Activated CD4-positive, alpha-beta T cell treated with anti-CD3 and anti-CD28 coated beads for 4 hours (primary cell): ENCODE data around the gene RIT1.
"Not testable (repeated sequence)": the region's sequence is repeated elsewhere in the genome, so short reads cannot be mapped to it uniquely, and the experiment has no call there.

Experiments
- DNase-seq, 2 donors: peaks; one replicate each; pipeline ENCODE4 v3.0.0-alpha.2; 2020

Gene RIT1

GRCh38 chr1:155932487-155932886 lies 21.3 kb upstream of the RIT1 start:
- DNase-seq, result no peak

- no peak for DNase-seq
Observed at GRCh38 chr1:155932081-155932480, 20.9 kb upstream of the RIT1 start.

GRCh38 chr1:155931332-155932038 lies 20.3 kb upstream of the RIT1 start:
- DNase-seq, result no peak

- not testable (repeated sequence) for DNase-seq
Observed at GRCh38 chr1:155930725-155931124, 19.6 kb upstream of the RIT1 start.

- no peak for DNase-seq
Observed at GRCh38 chr1:155929057-155929456, 17.9 kb upstream of the RIT1 start.

GRCh38 chr1:155925506-155925905 lies 14.4 kb upstream of the RIT1 start:
- no peak for DNase-seq

GRCh38 chr1:155920717-155921116 lies 9.6 kb upstream of the RIT1 start:
- DNase-seq, result no peak

- no peak for DNase-seq
Observed at GRCh38 chr1:155919801-155920200, 8.7 kb upstream of the RIT1 start.

- no peak for DNase-seq
Observed at GRCh38 chr1:155918660-155919059, 7.5 kb upstream of the RIT1 start.

GRCh38 chr1:155913969-155914757 lies 3.0 kb upstream of the RIT1 start:
- DNase-seq, result no peak

GRCh38 chr1:155912056-155912536 lies 947 bp upstream of the RIT1 start:
- no peak for DNase-seq

- no peak for DNase-seq
Observed at GRCh38 chr1:155910621-155911121, 478 bp downstream of the RIT1 start.

- DNase-seq, result peak in 1 of 2 donors; percentile 12
Observed at GRCh38 chr1:155909894-155910293, 1.3 kb downstream of the RIT1 start.

- DNase-seq, result no peak
Observed at GRCh38 chr1:155904261-155904660, 6.9 kb downstream of the RIT1 start.

- no peak for DNase-seq
Observed at GRCh38 chr1:155900161-155900560, 11.0 kb downstream of the RIT1 start.

GRCh38 chr1:155899683-155900082 lies 11.5 kb downstream of the RIT1 start:
- DNase-seq, result no peak

GRCh38 chr1:155898888-155899287 lies 12.3 kb downstream of the RIT1 start:
- no peak for DNase-seq

- DNase-seq, result no peak
Observed at GRCh38 chr1:155897746-155898145, 13.4 kb downstream of the RIT1 start.

GRCh38 chr1:155896476-155896875 lies 14.7 kb downstream of the RIT1 start:
- not testable (repeated sequence) for DNase-seq

GRCh38 chr1:155895617-155896016 lies 15.5 kb downstream of the RIT1 start:
- DNase-seq, result not testable (repeated sequence)

GRCh38 chr1:155893389-155894142 lies 17.6 kb downstream of the RIT1 start:
- DNase-seq, result peak; percentile 4 to 17

- DNase-seq, result no peak
Observed at GRCh38 chr1:155892796-155893195, 18.4 kb downstream of the RIT1 start.

GRCh38 chr1:155890251-155890650 lies 20.9 kb downstream of the RIT1 start:
- DNase-seq, result no peak
